A673 (cell line): ENCODE results near the gene PIF1. TPM values are rescaled to one million over a fixed set of nuclear protein-coding genes. Genes with fewer than 3 reads are reported as not detected.

ENCODE experiments used
- BruUV-seq: library from RNA; stranded (reverse); fragments of 400-500 nt; replicated peaks from 2 replicates; lab custom pipeline; 2021; lab: Mats Ljungman, UMichigan
- CTCF ChIA-PET: fragments of 300-600 bp; sonication (Branson Sonifier 250); formaldehyde crosslinking; loops from one replicate; lab custom pipeline; 2022; ENCODE audit warnings: antibody characterized with exemption; lab: Charles Lee
- POLR2A ChIA-PET: fragments of 300-600 bp; sonication (Branson Sonifier 250); formaldehyde crosslinking; loops from one replicate; lab custom pipeline; 2022; ENCODE audit warnings: antibody characterized with exemption; ENCODE audit not compliant: low non-redundant PET; lab: Charles Lee
- DNase-seq: peaks from one replicate; pipeline ENCODE4 v3.0.0-alpha.2; 2015; ENCODE audit warnings: low spot score
- H3K27ac ChIP-seq: fragments of 200-600 bp; sonication (generic); 2 replicates; pipeline ENCODE4 v1.5.1; 2016; ENCODE audit warnings: mixed run types, low read depth, mild to moderate bottlenecking, mixed read lengths, antibody characterized with exemption, low read length; ENCODE audit not compliant: poor library complexity, severe bottlenecking
- H3K27me3 ChIP-seq: fragments of 200-600 bp; sonication (generic); replicated peaks from 2 replicates; pipeline ENCODE4 v1.6.1; 2017; ENCODE audit warnings: mixed run types, low read depth, mild to moderate bottlenecking, mixed read lengths, antibody characterized with exemption, low read length; ENCODE audit not compliant: insufficient read depth, poor library complexity
- H3K36me3 ChIP-seq: fragments of 200-600 bp; sonication (generic); 2 replicates; pipeline ENCODE4 v1.6.1; 2016; ENCODE audit warnings: mixed run types, mild to moderate bottlenecking, mixed read lengths, antibody characterized with exemption, low read length; ENCODE audit not compliant: insufficient read depth, poor library complexity, severe bottlenecking
- H3K4me1 ChIP-seq: fragments of 200-600 bp; sonication (generic); 2 replicates; pipeline ENCODE4 v1.6.1; 2017; ENCODE audit warnings: mixed run types, mild to moderate bottlenecking, mixed read lengths, antibody characterized with exemption, low read length; ENCODE audit not compliant: insufficient read depth, poor library complexity, severe bottlenecking
- H3K4me3 ChIP-seq: fragments of 200-600 bp; sonication (generic); 2 replicates; pipeline ENCODE4 v1.5.1; 2016; ENCODE audit warnings: low read depth, mixed run types, mild to moderate bottlenecking, mixed read lengths, low read length; ENCODE audit not compliant: poor library complexity, severe bottlenecking
- H3K9me3 ChIP-seq: fragments of 200-600 bp; sonication (generic); 2 replicates; pipeline ENCODE4 v1.6.1; 2016; ENCODE audit warnings: mixed run types, low read depth, mild to moderate bottlenecking, mixed read lengths, antibody characterized with exemption, low read length; ENCODE audit not compliant: poor library complexity, severe bottlenecking
- CTCF ChIP-seq: fragments of 300-800, 200-600 bp; sonication (generic); conservative IDR thresholded peaks from 2 replicates; pipeline ENCODE4 v1.5.1; 2017; ENCODE audit warnings: low read depth, mild to moderate bottlenecking, antibody characterized with exemption, low read length, moderate library complexity, mixed read lengths
- EZH2 ChIP-seq: fragments of 200-600 bp; sonication (generic); IDR thresholded peaks from 2 replicates; pipeline ENCODE4 v1.6.1; 2017; ENCODE audit warnings: borderline replicate concordance, low read depth, mild to moderate bottlenecking, mixed read lengths, antibody characterized with exemption, low read length; ENCODE audit not compliant: poor library complexity, severe bottlenecking
- intact Hi-C: fragments of 100-400 bp; cut with micrococcal nuclease; formaldehyde crosslinking; loops from one replicate; pipeline ENCODE4 v1.10.0; 2022; ENCODE audit not compliant: unreplicated experiment
- total RNA-seq: library from RNA; stranded (reverse); gene quantifications from 2 replicates; pipeline ENCODE4 v1.2.3, GENCODE V29; 2021

Gene PIF1
- total RNA-seq, 1 experiment from 2014 or later = 65.7 TPM

GRCh38 chr15:64864068-64864467, 38.6 kb upstream of the PIF1 start:
- H3K4me3 ChIP-seq = no peak overlapping the region
- no TSS peak for BruUV-seq
- no peaks in the 10 kb centered on the region for H3K9me3 ChIP-seq
- POLR2A ChIA-PET = no interaction called here
- H3K27ac ChIP-seq = no peak overlapping the region
- H3K27me3 ChIP-seq = no peaks in the 10 kb centered on the region
- TF ChIP-seq EZH2 (no peak), CTCF (no peak)
- H3K36me3 ChIP-seq = peaks cover 7% of the 10 kb centered on the region
- no peak for DNase-seq
- no peaks in the 10 kb centered on the region for H3K4me1 ChIP-seq
- intact Hi-C loops = no loop called here
- CTCF ChIA-PET = no interaction called here

GRCh38 chr15:64862408-64862807, 37.0 kb upstream of the PIF1 start:
- no peak overlapping the region for H3K27ac ChIP-seq
- DNase-seq = no peak
- H3K36me3 ChIP-seq = peaks cover 7% of the 10 kb centered on the region
- no peaks in the 10 kb centered on the region for H3K27me3 ChIP-seq
- H3K4me3 ChIP-seq = no peak overlapping the region
- BruUV-seq = no TSS peak
- CTCF ChIA-PET = no interaction called here
- TF ChIP-seq CTCF (no peak), EZH2 (no peak)
- intact Hi-C loops = no loop called here
- H3K9me3 ChIP-seq = no peaks in the 10 kb centered on the region
- POLR2A ChIA-PET = no interaction called here
- peaks cover 7% of the 10 kb centered on the region for H3K4me1 ChIP-seq

GRCh38 chr15:64861960-64862359, 36.5 kb upstream of the PIF1 start:
- Histone ChIP-seq H3K4me3 (no peak overlapping the region), H3K27ac (no peak overlapping the region), H3K4me1 (peaks cover 7% of the 10 kb centered on the region), H3K27me3 (no peaks in the 10 kb centered on the region), H3K9me3 (no peaks in the 10 kb centered on the region), H3K36me3 (peaks cover 7% of the 10 kb centered on the region)
- POLR2A ChIA-PET = no interaction called here
- no TSS peak for BruUV-seq
- DNase-seq = no peak
- no peak for TF ChIP-seq EZH2
- no peak for TF ChIP-seq CTCF
- CTCF ChIA-PET = no interaction called here
- intact Hi-C loops = no loop called here
